Keratinocyte (primary cell): ENCODE data around the gene GADD45G. TPM values are rescaled to one million over a fixed set of nuclear protein-coding genes. Genes with fewer than 3 reads are reported as not detected.

ENCODE experiments used
- DNase-seq: peaks from one replicate; pipeline ENCODE4 v3.0.0-alpha.2; 2011; ENCODE audit warnings: low read depth, missing footprints, low spot score
- FAIRE-seq: peaks from 2 replicates; lab custom pipeline; 2011; peaks lifted over from hg19 to GRCh38; lab: Jason Lieb, UNC
- H2AFZ ChIP-seq: 2 replicates; pipeline ENCODE4 v1.6.0; 2012; ENCODE audit warnings: low read length, control low read depth, inconsistent platforms; ENCODE audit not compliant: control insufficient read depth
- H3K27ac ChIP-seq: 2 replicates; pipeline ENCODE4 v1.5.1; 2011; ENCODE audit warnings: low read length; ENCODE audit not compliant: control insufficient read depth, insufficient read depth
- H3K27me3 ChIP-seq: 3 replicates; pipeline ENCODE4 v1.6.0; 2011; ENCODE audit warnings: low read length; ENCODE audit not compliant: control insufficient read depth, insufficient read depth; ENCODE audit errors: extremely low read depth
- H3K36me3 ChIP-seq, 2 experiments: 2 replicates in 1 of 2; 3 replicates in 1 of 2; pipeline ENCODE4 v1.5.1; 2011; ENCODE audit warnings: low read length in 2 of 2, mild to moderate bottlenecking in 1 of 2; ENCODE audit not compliant: control insufficient read depth in 2 of 2, insufficient read depth in 2 of 2; ENCODE audit errors: extremely low read depth in 1 of 2
- H3K4me1 ChIP-seq: 3 replicates; pipeline ENCODE4 v1.5.1; 2011; ENCODE audit warnings: low read length; ENCODE audit not compliant: control insufficient read depth, insufficient read depth; ENCODE audit errors: extremely low read depth
- H3K4me2 ChIP-seq: 3 replicates; pipeline ENCODE4 v1.6.0; 2011; ENCODE audit warnings: low read depth, low read length; ENCODE audit not compliant: control insufficient read depth, insufficient read depth; ENCODE audit errors: extremely low read depth
- H3K4me3 ChIP-seq, 3 experiments: fragments of 200-600 bp in 1 of 3; sonication (generic) in 1 of 3; 2 replicates in 2 of 3; 3 replicates in 1 of 3; pipeline ENCODE4 v1.5.1; 2011 to 2016; ENCODE audit warnings: low read length in 3 of 3, mild to moderate bottlenecking in 3 of 3, control low read depth in 2 of 3, inconsistent platforms in 1 of 3, low read depth in 1 of 3, mixed read lengths in 1 of 3, mixed run types in 1 of 3, moderate library complexity in 1 of 3; ENCODE audit not compliant: control insufficient read depth in 2 of 3, insufficient read depth in 2 of 3; ENCODE audit errors: extremely low read depth in 1 of 3
- H3K79me2 ChIP-seq: 2 replicates; pipeline ENCODE4 v1.6.0; 2012; ENCODE audit warnings: low read length; ENCODE audit not compliant: control insufficient read depth, insufficient read depth
- H3K9ac ChIP-seq: 3 replicates; pipeline ENCODE4 v1.6.0; 2011; ENCODE audit warnings: low read length; ENCODE audit not compliant: control insufficient read depth, insufficient read depth; ENCODE audit errors: extremely low read depth
- H3K9me1 ChIP-seq: 3 replicates; pipeline ENCODE4 v1.6.0; 2011; ENCODE audit warnings: low read length; ENCODE audit not compliant: control insufficient read depth, insufficient read depth; ENCODE audit errors: extremely low read depth
- H3K9me3 ChIP-seq: 2 replicates; pipeline ENCODE4 v1.5.1; 2012; ENCODE audit warnings: low read depth, low read length; ENCODE audit not compliant: control insufficient read depth
- H4K20me1 ChIP-seq: 3 replicates; pipeline ENCODE4 v1.6.0; 2011; ENCODE audit warnings: low read length; ENCODE audit not compliant: control insufficient read depth, insufficient read depth; ENCODE audit errors: extremely low read depth
- CTCF ChIP-seq, 3 experiments: IDR thresholded peaks in 1 of 3; conservative IDR thresholded peaks in 1 of 3; optimal IDR thresholded peaks in 1 of 3; 2 replicates in 2 of 3; 3 replicates in 1 of 3; pipeline versions ENCODE3 to v1.5.1; 2011; ENCODE audit warnings: low read length in 3 of 3, mild to moderate bottlenecking in 3 of 3, moderate library complexity in 2 of 3, control low read depth in 1 of 3, inconsistent platforms in 1 of 3; ENCODE audit not compliant: insufficient read depth in 2 of 3; ENCODE audit errors: extremely low read depth in 1 of 3
- EZH2 ChIP-seq: IDR thresholded peaks from one replicate; pipeline ENCODE4 v1.6.1; 2012; ENCODE audit warnings: inconsistent platforms, mild to moderate bottlenecking, low read length, moderate library complexity
- dilution Hi-C: fragments of 300-500 bp; cut with MboI; formaldehyde crosslinking; loops from one replicate; pipeline ENCODE4 v1.7.0; 2020; ENCODE audit warnings: low sequenced_read_pairs; ENCODE audit not compliant: extremely low pct_ligation_motif_present
- polyA plus RNA-seq, 5 experiments: library from polyadenylated mRNA; depleted of rRNA in 3 of 5; stranded (reverse) in 3 of 5; stranded (forward) in 1 of 5; unstranded in 1 of 5; fragments of >200 nt; gene quantifications; 1 replicate in 1 of 5; 2 replicates in 3 of 5; 3 replicates in 1 of 5; pipeline versions ENCODE4 v1.2.1 to v1.2.3, GENCODE V29; 2011 to 2012; ENCODE audit warnings: missing spikeins in 2 of 5, low read depth in 1 of 5, low replicate concordance in 1 of 5

GADD45G gene
- polyA plus RNA-seq, 1 donor (not counting 4 experiments of a cell fraction or from before 2014, with no cell fraction given), result 0.05 TPM

- Histone ChIP-seq H3K27ac (no peak overlapping the region), H3K4me2 (no peak overlapping the region), H4K20me1 (no peaks in the 10 kb centered on the region), H2AFZ (no peak overlapping the region), H3K9ac (no peak overlapping the region), H3K9me3 (no peaks in the 10 kb centered on the region), H3K4me3 (no peak overlapping the region), H3K9me1 (no peaks in the 10 kb centered on the region), H3K36me3 (no peaks in the 10 kb centered on the region), H3K4me1 (peaks cover 16% of the 10 kb centered on the region), H3K79me2 (no peaks in the 10 kb centered on the region), H3K27me3 (peaks cover 15% of the 10 kb centered on the region)
- DNase-seq (no peak), FAIRE-seq (no peak)
- dilution Hi-C loops, result no loop called here
- TF ChIP-seq EZH2 (no peak), CTCF (optimal IDR thresholded peaks at IDR 0.05 in 1 of 3, IDR thresholded peaks at IDR 0.05 in 1 of 3, conservative IDR thresholded peaks at IDR 0.05 in 1 of 3; ENCODE audit: extremely low read depth in 1 of 3, insufficient read depth in 2 of 3, low read length in 3 of 3) (no peak)
Observed at GRCh38 chr9:89639367-89639795, 34.6 kb downstream of the GADD45G start.

GRCh38 chr9:89639961-89640360, 35.1 kb downstream of the GADD45G start:
- no peaks in the 10 kb centered on the region for H3K9me3 ChIP-seq
- FAIRE-seq, result no peak
- H3K79me2 ChIP-seq, result no peaks in the 10 kb centered on the region
- no peak for DNase-seq
- H4K20me1 ChIP-seq, result no peaks in the 10 kb centered on the region
- no peak overlapping the region for H2AFZ ChIP-seq
- H3K9ac ChIP-seq, result no peak overlapping the region
- no peak overlapping the region for H3K27ac ChIP-seq
- peaks cover 19% of the 10 kb centered on the region for H3K27me3 ChIP-seq
- no peaks in the 10 kb centered on the region for H3K9me1 ChIP-seq
- H3K4me2 ChIP-seq, result no peak overlapping the region
- H3K4me3 ChIP-seq, result no peak overlapping the region
- dilution Hi-C loops, result no loop called here
- H3K4me1 ChIP-seq, result peaks cover 12% of the 10 kb centered on the region
- TF ChIP-seq EZH2 (no peak), CTCF (optimal IDR thresholded peaks at IDR 0.05 in 1 of 3, IDR thresholded peaks at IDR 0.05 in 1 of 3, conservative IDR thresholded peaks at IDR 0.05 in 1 of 3; ENCODE audit: extremely low read depth in 1 of 3, insufficient read depth in 2 of 3, low read length in 3 of 3) (no peak)
- H3K36me3 ChIP-seq, result no peaks in the 10 kb centered on the region
